HepG2 (cell line): ENCODE results near the gene SLC7A10. TPM values are rescaled to one million over a fixed set of nuclear protein-coding genes. Genes with fewer than 3 reads are reported as not detected.

Experiments used
- ERF ChIP-seq: IDR thresholded peaks from 2 replicates; pipeline ENCODE4 v1.6.1; 2018; ENCODE audit warnings: missing biosample characterization, missing genetic modification reagents
- HIVEP1 ChIP-seq: sonication (generic); formaldehyde crosslinking; IDR thresholded peaks from 2 replicates; pipeline ENCODE4 v1.4.0; 2020; ENCODE audit warnings: mild to moderate bottlenecking, missing genetic modification reagents
- MAFK ChIP-seq, 2 experiments: IDR thresholded peaks in 1 of 2; conservative IDR thresholded peaks in 1 of 2; 2 replicates each; pipeline ENCODE4 v1.6.1; 2011; ENCODE audit warnings: improper control_type of control experiment in 2 of 2, low read length in 2 of 2
- MBD4 ChIP-seq: IDR thresholded peaks from 2 replicates; pipeline ENCODE4 v1.6.1; 2012; ENCODE audit warnings: low read length, inconsistent platforms, borderline replicate concordance
- NFIB ChIP-seq: sonication (generic); formaldehyde crosslinking; IDR thresholded peaks from 2 replicates; pipeline ENCODE4 v1.9.0; 2021; ENCODE audit warnings: missing genetic modification reagents, mild to moderate bottlenecking, borderline replicate concordance
- PRDM10 ChIP-seq: sonication (generic); formaldehyde crosslinking; IDR thresholded peaks from 2 replicates; pipeline ENCODE4 v1.4.0; 2020; ENCODE audit warnings: low read depth, missing genetic modification reagents
- ZMAT3 ChIP-seq: sonication (generic); formaldehyde crosslinking; conservative IDR thresholded peaks from 2 replicates; pipeline ENCODE4 v1.7.0; 2021; ENCODE audit warnings: missing genetic modification reagents
- ZNF34 ChIP-seq: sonication (generic); formaldehyde crosslinking; IDR thresholded peaks from 2 replicates; pipeline ENCODE4 v1.4.0; 2020; ENCODE audit warnings: mild to moderate bottlenecking, missing genetic modification reagents, borderline replicate concordance
- ZNF407 ChIP-seq: sonication (generic); formaldehyde crosslinking; IDR thresholded peaks from one replicate; pipeline ENCODE4 v1.5.1; 2020; ENCODE audit warnings: mild to moderate bottlenecking, missing genetic modification reagents; ENCODE audit errors: not compliant biosample characterization
- polyA plus RNA-seq, 8 experiments: library from polyadenylated mRNA; depleted of rRNA in 3 of 8; stranded (reverse) in 7 of 8; unstranded in 1 of 8; fragments of >200 nt; fragmentation: Illumina TruSeq in 4 of 8; extraction: Trizol in 4 of 8; gene quantifications; 2 replicates each; pipeline versions ENCODE4 v1.2.1 to v1.2.3, GENCODE V29; 2011 to 2016; ENCODE audit warnings: low read depth in 4 of 8, missing spikeins in 1 of 8, mixed read lengths in 1 of 8; ENCODE audit not compliant: insufficient read depth in 1 of 8
- total RNA-seq, 5 experiments: library from RNA; depleted of rRNA; stranded (reverse); fragments of >200 nt; fragmentation: Illumina TruSeq; extraction: Trizol; gene quantifications; 2 replicates each; pipeline ENCODE4 v1.2.3, GENCODE V29; 2016; ENCODE audit warnings: low read depth in 1 of 5
- TF ChIP-seq, protein P1 (sequence below), 2 experiments: sonication (generic) in 1 of 2; formaldehyde crosslinking in 1 of 2; IDR thresholded peaks; 2 replicates each; pipeline versions ENCODE4 v1.4.0 to v1.6.1; 2018 to 2020; ENCODE audit warnings: missing genetic modification reagents in 2 of 2, borderline replicate concordance in 1 of 2, low read depth in 1 of 2, mild to moderate bottlenecking in 1 of 2, missing biosample characterization in 1 of 2
- TF ChIP-seq, protein P2 (sequence below): sonication (generic); formaldehyde crosslinking; IDR thresholded peaks from 2 replicates; pipeline ENCODE4 v1.9.0; 2021; ENCODE audit warnings: missing genetic modification reagents, mild to moderate bottlenecking, borderline replicate concordance
- TF ChIP-seq, protein P3 (sequence below): sonication (generic); formaldehyde crosslinking; IDR thresholded peaks from 2 replicates; pipeline ENCODE4 v1.4.0; 2020; ENCODE audit warnings: missing genetic modification reagents

SLC7A10 gene
- total and polyA plus RNA-seq, 2 of the 13 experiments (the other 11 are each of a cell fraction or from before 2014, with no cell fraction given) = 1.1 to 2.2 TPM

DNA sequence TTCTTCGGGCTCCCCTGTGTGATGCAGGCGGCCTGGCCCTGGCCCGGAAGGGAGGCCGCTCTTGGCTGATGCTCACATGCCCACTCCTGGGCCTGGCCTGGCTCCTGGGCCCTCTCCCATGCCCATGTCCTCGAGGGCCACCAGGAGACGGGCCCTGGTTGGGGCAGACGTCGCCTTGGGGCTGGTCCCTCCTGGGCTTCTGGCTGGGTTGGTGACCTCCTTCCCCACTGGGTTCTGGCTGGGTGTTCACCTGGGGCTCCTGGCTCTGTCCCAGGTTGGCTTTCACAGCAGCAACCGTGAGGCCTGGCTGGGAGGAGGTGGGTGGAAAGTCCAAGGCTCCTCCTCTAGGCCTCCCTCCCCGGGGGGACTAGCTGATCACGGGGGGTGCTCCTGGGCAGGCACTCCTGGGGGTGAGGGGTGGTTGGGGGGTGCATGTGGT is 15.5 kb upstream of the SLC7A10 start (continued):
- TF ChIP-seq ZNF407 (CRISPR knock-in tag) = no peak
- TF ChIP-seq, protein P1, sequence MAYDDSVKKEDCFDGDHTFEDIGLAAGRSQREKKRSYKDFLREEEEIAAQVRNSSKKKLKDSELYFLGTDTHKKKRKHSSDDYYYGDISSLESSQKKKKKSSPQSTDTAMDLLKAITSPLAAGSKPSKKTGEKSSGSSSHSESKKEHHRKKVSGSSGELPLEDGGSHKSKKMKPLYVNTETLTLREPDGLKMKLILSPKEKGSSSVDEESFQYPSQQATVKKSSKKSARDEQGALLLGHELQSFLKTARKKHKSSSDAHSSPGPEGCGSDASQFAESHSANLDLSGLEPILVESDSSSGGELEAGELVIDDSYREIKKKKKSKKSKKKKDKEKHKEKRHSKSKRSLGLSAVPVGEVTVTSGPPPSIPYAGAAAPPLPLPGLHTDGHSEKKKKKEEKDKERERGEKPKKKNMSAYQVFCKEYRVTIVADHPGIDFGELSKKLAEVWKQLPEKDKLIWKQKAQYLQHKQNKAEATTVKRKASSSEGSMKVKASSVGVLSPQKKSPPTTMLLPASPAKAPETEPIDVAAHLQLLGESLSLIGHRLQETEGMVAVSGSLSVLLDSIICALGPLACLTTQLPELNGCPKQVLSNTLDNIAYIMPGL (CRISPR knock-in tag; IDR thresholded peaks at IDR 0.05; ENCODE audit: borderline replicate concordance in 1 of 2, low read depth in 1 of 2) = no peak
- TF ChIP-seq PRDM10 (CRISPR knock-in tag) = no peak
- no peak for TF ChIP-seq ERF (CRISPR knock-in tag)
- 0 out of 2 replicates have a peak, but pooled peaks have one; percentile 20 for TF ChIP-seq ZMAT3
- TF ChIP-seq, protein P2, sequence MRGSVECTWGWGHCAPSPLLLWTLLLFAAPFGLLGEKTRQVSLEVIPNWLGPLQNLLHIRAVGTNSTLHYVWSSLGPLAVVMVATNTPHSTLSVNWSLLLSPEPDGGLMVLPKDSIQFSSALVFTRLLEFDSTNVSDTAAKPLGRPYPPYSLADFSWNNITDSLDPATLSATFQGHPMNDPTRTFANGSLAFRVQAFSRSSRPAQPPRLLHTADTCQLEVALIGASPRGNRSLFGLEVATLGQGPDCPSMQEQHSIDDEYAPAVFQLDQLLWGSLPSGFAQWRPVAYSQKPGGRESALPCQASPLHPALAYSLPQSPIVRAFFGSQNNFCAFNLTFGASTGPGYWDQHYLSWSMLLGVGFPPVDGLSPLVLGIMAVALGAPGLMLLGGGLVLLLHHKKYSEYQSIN (CRISPR knock-in tag) = no peak
- TF ChIP-seq MAFK (conservative IDR thresholded peaks at IDR 0.05 in 1 of 2, IDR thresholded peaks at IDR 0.05 in 1 of 2; ENCODE audit: low read length in 2 of 2) = no peak
- no peak for TF ChIP-seq MBD4
- TF ChIP-seq ZNF34 (CRISPR knock-in tag) = no peak
- no peak for TF ChIP-seq HIVEP1 (CRISPR knock-in tag)
- TF ChIP-seq NFIB = no peak
- TF ChIP-seq, protein P3, sequence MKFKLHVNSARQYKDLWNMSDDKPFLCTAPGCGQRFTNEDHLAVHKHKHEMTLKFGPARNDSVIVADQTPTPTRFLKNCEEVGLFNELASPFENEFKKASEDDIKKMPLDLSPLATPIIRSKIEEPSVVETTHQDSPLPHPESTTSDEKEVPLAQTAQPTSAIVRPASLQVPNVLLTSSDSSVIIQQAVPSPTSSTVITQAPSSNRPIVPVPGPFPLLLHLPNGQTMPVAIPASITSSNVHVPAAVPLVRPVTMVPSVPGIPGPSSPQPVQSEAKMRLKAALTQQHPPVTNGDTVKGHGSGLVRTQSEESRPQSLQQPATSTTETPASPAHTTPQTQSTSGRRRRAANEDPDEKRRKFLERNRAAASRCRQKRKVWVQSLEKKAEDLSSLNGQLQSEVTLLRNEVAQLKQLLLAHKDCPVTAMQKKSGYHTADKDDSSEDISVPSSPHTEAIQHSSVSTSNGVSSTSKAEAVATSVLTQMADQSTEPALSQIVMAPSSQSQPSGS = no peak
